GM19238 (cell line): ENCODE results near the gene SRSF9.

Experiments
- DNase-seq: peaks from one replicate; pipeline ENCODE4 v3.0.0; 2011; ENCODE audit warnings: low spot score; ENCODE audit not compliant: insufficient read length

The SRSF9 gene

DNA sequence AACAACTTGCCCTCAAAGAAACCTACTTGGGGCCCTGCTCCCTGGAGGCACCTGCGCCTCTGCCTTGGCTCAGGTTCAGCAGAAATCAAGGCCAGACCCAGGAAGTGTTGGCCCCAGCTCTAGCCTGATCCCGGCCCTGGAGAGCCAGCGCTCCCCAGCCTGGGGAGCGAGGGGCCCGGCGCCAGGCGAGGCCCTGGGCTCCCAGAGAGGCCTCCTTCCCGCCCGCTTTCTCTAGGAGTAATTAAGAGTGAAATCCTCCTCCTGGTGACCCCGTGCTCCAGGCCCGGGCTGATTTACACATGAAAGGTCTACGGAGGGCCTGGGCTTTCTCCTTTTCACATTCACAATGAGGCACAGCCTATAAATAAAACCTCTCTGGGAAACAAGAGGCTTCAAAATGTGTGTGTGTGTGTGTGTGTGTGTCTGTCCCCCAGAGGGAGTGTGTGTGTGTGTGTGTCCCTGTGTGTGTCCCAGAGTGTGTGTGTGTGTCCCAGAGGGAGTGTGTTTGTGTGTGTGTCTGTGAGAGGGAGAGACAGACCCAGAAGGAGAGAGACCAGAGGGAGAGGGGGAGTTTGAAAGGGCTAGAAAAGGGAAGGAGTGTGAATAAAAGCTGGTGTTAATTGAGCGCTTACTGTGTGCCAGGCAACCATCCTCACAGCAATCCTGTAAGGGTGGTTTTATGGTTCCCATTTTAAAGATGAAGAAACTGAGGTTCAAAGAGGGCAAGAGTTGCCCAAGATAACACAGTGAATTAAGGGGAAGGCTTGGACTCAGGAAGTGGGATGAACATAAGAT, 55.5 kb downstream of the SRSF9 start:
- no peak for DNase-seq

DNA sequence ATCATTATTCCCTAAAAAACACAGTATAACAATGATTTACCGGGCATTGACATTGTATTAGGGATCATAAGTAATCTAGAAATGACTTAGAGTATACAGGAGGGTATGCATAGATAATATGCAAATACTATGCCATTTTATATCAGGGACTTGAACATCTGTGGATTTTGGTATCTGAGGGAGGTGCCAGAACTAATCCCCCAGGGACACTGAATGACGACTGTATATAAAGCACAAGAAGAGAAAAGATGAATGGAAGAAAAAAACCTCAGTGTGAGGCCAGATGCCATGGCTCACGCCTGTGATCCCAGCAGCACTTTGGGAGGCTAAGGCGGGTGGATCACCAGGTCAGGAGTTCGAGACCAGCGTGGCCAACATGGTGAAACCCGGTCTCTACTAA, 57.1 kb downstream of the SRSF9 start:
- no peak for DNase-seq
